SJSA1 (cell line): ENCODE data around the gene CDYL. TPM values are rescaled to one million over a fixed set of nuclear protein-coding genes. Genes with fewer than 3 reads are reported as not detected.
"Not testable (repeated sequence)": the region's sequence is repeated elsewhere in the genome, so short reads cannot be mapped to it uniquely, and the experiment has no call there.

Experiments used
- DNase-seq, 2 experiments: peaks; one replicate each; pipeline ENCODE4 v3.0.0-alpha.2; 2015 to 2020; ENCODE audit warnings: low spot score in 2 of 2, low read depth in 1 of 2
- H3K27ac ChIP-seq: fragments of 250-450 bp; sonication (Bioruptor Pico); 2 replicates; pipeline ENCODE4 v1.5.1; 2020; ENCODE audit warnings: mild to moderate bottlenecking, moderate library complexity
- H3K27me3 ChIP-seq: fragments of 250-450 bp; sonication (Bioruptor Pico); replicated peaks from 2 replicates; pipeline ENCODE4 v1.5.1; 2020; ENCODE audit warnings: mild to moderate bottlenecking, moderate library complexity
- H3K36me3 ChIP-seq: fragments of 250-450 bp; sonication (Bioruptor Pico); 2 replicates; pipeline ENCODE4 v1.5.1; 2020; ENCODE audit warnings: mild to moderate bottlenecking
- H3K4me1 ChIP-seq: fragments of 250-450 bp; sonication (Bioruptor Pico); replicated peaks from 2 replicates; pipeline ENCODE4 v1.6.1; 2021; ENCODE audit warnings: mild to moderate bottlenecking
- H3K4me3 ChIP-seq: fragments of 250-450 bp; sonication (Bioruptor Pico); 2 replicates; pipeline ENCODE4 v1.5.1; 2020; ENCODE audit warnings: mild to moderate bottlenecking
- H3K9me3 ChIP-seq: fragments of 250-450 bp; sonication (Bioruptor Pico); replicated peaks from 2 replicates; pipeline ENCODE4 v1.5.1; 2020; ENCODE audit warnings: mild to moderate bottlenecking
- total RNA-seq: library from RNA; depleted of rRNA; stranded (reverse); fragments of >200 nt; shearing (Covaris generic); gene quantifications from 2 replicates; pipeline ENCODE4 v1.2.3, GENCODE V29; 2014

Gene CDYL
- total RNA-seq, 1 experiment from 2014 or later: 36.1 TPM

DNA sequence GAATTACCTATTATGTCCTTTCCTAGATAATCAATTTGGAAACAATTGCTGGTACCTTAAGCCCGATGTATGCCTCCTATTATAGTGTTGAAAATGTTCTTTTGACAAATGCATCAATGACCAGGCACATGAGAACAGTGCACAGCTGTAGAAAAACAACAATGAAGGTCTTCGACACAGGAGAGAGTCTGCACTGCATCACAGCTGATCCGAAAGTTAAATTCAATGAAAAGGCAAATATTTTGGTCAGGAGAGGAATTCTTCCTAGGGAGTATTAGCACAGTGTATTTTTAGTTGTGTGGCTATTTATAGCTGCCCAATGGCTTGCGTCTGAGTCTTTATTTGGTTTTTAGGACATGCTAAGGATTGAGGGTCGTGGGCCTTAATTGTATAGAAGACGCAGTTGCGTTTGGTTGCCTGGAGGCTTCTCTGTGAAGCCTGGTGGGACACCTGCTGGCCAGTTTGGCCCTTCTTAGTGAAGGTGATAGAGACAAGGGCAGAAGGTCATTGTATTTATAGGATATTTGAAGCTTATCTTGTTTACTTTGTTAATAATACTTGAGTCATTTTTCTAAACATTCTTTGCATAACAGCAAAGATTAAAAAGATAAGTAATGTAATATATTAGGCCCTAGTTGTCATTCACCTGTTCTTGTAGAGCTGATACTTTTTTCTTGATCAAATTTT lies 72.3 kb downstream of the CDYL start:
- Histone ChIP-seq H3K27me3 (no peaks in the 10 kb centered on the region), H3K36me3 (no peaks in the 10 kb centered on the region)
- DNase-seq: no peak

DNA sequence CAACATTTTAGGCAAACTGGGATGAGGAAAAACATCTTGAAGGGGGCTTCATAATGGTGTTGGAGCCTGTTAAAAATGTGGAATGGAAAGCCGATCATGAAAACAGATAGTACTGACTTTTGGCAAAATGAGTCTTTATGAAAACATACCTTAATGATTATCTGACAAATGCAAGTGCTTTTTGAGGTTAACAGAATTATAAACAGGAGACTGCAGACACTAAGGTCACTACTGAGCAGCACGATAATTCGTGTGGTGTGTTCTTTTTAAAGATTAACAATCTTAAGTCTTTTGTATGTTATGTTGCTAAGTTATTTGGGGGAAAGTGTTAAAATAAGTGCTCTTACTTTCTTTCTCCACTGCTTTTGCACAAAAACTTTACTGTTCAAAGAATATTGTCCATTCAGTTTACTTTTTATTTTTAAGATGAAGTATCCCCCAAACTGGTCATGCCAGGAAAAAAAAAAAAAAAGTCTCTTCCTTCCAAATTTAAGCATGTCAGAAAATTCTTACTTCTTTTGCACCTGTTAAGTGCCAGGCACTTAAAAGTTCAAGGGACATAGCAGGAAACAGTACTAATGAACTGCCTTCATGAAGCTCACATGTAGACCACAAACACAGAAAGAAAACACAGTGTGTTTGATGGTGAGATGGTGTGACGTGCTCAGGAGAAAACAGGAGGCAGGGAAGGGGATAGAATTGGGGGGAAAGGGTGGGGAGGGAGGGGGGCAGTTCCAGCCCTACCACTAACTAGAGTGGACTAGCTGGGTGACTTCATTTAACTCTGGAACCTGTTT lies 73.2 kb downstream of the CDYL start:
- no peak for DNase-seq
- no peaks in the 10 kb centered on the region for H3K9me3 ChIP-seq
- H3K36me3 ChIP-seq: no peaks in the 10 kb centered on the region
- peaks cover 14% of the 10 kb centered on the region for H3K4me1 ChIP-seq
- no peak overlapping the region for H3K27ac ChIP-seq
- H3K4me3 ChIP-seq: no peak overlapping the region
- no peaks in the 10 kb centered on the region for H3K27me3 ChIP-seq

More for the DNA sequence above, 72.3 kb downstream of the CDYL start:
- Histone ChIP-seq H3K9me3 (no peaks in the 10 kb centered on the region), H3K27ac (no peak overlapping the region), H3K4me3 (no peak overlapping the region), H3K4me1 (peaks cover 8% of the 10 kb centered on the region)

DNA sequence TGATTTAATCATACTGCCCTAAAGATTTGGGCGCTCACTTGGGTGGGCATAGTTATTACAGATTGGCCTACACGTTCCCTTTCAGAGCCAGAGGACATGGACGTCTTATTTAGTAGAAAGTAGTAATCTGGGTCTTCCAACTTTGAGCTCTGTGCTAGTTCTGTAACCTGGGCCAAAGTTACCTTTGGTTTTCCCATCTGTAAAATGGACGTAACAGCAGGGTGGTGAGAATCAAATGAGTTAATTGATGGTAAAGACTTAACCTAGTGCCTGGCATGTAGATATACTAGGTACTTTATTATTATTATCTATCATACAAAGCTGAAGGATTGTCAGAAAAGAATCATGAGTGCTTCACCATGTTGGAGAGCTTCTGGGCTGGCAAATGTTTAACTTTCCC lies 74.8 kb downstream of the CDYL start:
- no peak for DNase-seq
- H3K4me1 ChIP-seq: peaks cover 14% of the 10 kb centered on the region

DNA sequence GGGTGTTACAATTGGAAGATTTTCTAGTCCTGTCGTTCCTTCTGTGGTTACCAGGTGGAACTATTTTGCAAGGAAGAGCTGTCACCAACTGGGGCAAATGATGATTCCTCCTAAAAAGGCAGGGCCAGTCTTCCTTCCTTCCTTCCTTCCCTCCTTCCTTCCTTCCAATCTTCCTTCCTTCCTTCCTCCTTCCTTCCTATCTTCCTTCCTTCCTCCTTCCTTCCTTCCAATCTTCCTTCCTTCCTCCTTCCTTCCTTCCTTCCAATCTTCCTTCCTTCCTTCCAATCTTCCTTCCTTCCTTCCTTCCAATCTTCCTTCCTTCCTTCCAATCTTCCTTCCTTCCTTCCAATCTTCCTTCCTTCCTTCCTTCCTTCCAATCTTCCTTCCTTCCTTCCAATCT lies 76.0 kb downstream of the CDYL start:
- not testable (repeated sequence) for H3K9me3 ChIP-seq, H3K27ac ChIP-seq, H3K27me3 ChIP-seq, H3K4me3 ChIP-seq, H3K36me3 ChIP-seq, DNase-seq
- H3K4me1 ChIP-seq: peaks cover 14% of the 10 kb centered on the region

More for the DNA sequence above, 74.8 kb downstream of the CDYL start:
- Histone ChIP-seq H3K27me3 (no peaks in the 10 kb centered on the region), H3K4me3 (no peak overlapping the region), H3K27ac (no peak overlapping the region), H3K9me3 (no peaks in the 10 kb centered on the region), H3K36me3 (no peaks in the 10 kb centered on the region)

DNA sequence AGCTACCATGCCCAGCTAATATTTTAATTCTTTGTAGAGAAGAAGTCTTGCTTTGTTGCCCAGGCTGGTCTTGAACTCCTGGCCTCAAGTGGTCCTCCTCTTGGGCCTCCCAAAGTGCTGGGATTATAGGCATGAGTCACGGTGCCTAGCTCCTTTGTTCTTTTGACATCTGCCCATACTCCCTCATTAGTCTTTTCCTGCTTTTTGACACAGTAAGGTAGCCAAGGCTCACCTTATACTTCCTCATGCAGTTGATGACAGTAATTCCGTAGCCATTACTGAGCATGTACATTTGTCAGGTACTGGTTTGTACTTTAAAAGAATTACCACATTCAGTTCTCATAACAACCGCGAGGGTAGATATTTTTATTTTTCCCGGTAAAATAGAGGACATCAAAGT lies 76.7 kb downstream of the CDYL start:
- Histone ChIP-seq H3K4me3 (no peak overlapping the region), H3K27me3 (no peaks in the 10 kb centered on the region), H3K36me3 (no peaks in the 10 kb centered on the region), H3K4me1 (peaks cover 14% of the 10 kb centered on the region), H3K27ac (no peak overlapping the region), H3K9me3 (no peaks in the 10 kb centered on the region)
- no peak for DNase-seq

DNA sequence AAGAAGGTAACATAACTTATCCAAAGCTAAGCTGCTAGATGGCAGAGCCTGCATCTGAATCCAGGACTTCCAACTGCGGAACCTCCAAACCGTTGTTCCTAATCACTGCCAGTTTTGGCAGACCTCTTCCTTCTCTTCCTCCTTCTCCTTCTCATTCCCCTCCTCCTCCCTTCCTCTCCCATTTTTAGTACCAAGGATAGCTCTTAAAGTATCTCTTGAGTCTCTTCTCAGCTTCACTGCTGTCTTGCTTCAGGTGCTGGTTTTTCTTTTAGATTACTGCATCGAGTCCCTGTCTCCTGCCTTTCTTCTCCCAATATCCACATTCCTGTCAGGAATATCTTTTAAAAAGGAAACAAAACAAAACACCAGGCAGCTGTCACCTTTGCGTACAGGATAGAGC lies 77.1 kb downstream of the CDYL start:
- H3K27me3 ChIP-seq: no peaks in the 10 kb centered on the region
- H3K9me3 ChIP-seq: no peaks in the 10 kb centered on the region
- no peak overlapping the region for H3K4me3 ChIP-seq
- no peak overlapping the region for H3K27ac ChIP-seq
- no peak for DNase-seq
- no peaks in the 10 kb centered on the region for H3K36me3 ChIP-seq
- peaks cover 13% of the 10 kb centered on the region for H3K4me1 ChIP-seq

DNA sequence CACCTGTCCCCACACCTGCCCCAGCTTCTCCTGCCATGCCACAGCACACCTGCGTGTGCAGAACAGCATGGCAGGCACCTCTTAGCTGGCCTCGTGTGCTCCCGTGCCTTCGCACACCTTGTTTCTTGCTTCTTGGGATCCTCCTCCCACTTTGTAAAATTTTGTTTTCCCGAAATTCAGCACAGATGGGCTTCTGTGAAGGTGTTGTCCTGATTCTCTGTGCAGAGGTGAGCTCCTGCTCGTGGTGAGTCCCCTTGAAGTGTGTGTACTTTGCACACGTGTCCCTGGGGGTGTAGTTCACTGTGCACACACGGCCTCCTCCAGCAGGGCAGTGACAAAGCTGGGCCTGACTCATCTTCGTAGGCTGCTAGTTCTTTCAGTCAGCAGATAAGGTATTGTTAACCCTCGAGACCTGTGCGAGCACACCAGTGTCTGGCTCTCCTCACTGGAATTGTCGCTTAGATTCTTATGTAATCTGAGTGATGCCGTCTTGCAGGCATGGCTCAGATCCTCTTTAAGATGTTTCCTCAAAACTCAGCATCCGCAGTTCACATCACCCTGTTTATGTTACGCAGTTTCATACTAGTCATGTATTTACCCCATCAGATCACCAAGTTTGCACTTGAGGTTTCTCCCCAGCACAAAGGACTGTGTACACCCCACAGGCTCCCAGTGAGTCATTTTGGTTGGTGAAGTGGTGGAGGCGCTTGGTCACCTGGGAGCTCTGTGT lies 77.7 kb downstream of the CDYL start:
- H3K27ac ChIP-seq: no peak overlapping the region
- H3K4me3 ChIP-seq: no peak overlapping the region
- no peaks in the 10 kb centered on the region for H3K36me3 ChIP-seq
- peaks cover 8% of the 10 kb centered on the region for H3K4me1 ChIP-seq
- DNase-seq: no peak
- no peaks in the 10 kb centered on the region for H3K9me3 ChIP-seq
- H3K27me3 ChIP-seq: no peaks in the 10 kb centered on the region

DNA sequence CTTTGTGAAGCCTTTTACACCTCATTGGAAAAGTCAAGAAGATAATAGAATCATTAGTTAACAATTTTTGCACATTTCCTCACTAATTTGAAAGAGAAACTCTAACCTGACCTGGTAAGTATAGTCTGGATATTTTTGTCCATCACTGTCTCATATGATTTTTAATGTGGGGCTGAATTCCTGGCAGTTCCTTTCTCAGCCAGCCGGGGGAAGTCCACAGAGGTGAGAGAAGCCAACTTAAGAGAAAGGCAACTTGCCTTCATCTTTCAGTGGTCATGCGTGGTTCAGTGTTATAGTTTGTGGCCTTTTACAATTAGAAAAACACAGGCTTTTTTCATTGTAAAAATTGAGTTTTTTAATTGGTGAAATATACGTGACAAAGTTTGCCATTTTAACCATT lies 80.6 kb downstream of the CDYL start:
- no peaks in the 10 kb centered on the region for H3K27me3 ChIP-seq
- H3K4me1 ChIP-seq: peaks cover 6% of the 10 kb centered on the region; the same call in 1 of the 2 replicates
- no peaks in the 10 kb centered on the region for H3K9me3 ChIP-seq
- no peaks in the 10 kb centered on the region for H3K36me3 ChIP-seq
- no peak overlapping the region for H3K27ac ChIP-seq
- H3K4me3 ChIP-seq: no peak overlapping the region
- no peak for DNase-seq

DNA sequence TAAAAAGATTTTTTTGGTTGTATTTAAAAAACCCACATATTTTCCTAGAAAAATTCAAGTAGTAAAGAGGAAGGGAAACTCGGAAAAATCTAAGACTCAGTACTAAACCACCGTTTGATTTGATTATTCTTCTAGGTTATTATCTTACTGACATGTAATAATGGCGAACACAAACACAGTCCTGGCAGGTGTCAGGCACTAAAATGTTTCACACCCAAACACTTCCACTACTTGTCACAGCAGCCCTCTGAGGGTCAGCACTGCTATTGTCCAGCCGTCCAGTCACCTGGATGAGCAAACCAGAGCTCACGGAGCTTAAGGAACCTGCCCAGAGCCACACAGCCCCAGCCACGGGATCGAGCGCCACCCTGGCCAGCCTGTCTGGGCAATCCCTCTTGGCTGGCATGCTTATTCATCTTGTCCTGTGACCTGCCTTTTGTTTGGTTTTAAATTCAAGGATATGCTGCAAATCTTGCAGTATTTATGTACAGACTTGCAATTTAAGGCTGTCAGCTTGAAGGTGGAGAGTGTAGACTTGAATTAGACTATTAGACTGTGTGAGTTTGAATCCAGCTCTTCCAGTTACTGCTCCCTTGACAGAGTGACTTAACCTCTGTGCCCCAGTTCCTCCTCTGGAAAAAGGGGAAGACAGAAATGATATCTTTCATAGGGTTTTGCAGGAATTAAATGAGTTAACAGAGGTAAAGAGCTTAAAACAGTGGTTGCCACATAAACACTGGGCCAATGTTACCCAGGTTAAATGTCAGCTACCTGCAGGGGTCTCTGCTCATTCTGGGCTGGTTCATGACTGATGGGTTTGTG lies 82.2 kb downstream of the CDYL start:
- no peaks in the 10 kb centered on the region for H3K36me3 ChIP-seq

DNA sequence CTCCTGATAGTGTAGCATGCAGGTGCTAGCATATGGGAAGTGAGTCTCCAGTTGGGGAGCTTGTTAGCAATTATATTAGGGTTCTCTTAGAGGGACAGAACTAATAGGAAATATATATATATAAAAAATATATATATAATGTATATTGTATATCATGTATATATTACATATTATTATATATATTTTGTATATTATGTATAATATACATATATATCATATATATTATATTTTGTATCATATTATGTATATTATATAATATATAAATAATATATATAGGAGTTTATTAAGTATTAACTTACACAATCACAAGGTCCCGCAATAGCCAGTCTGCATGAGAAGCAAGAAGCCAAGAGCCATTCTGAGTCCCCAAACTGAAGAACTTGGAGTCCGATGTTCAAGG lies 84.2 kb downstream of the CDYL start:
- Histone ChIP-seq H3K36me3 (peaks cover 4% of the 10 kb centered on the region; the same call in 1 of the 2 replicates), H3K27ac (no peak overlapping the region), H3K4me1 (no peaks in the 10 kb centered on the region), H3K27me3 (no peaks in the 10 kb centered on the region), H3K4me3 (no peak overlapping the region), H3K9me3 (no peaks in the 10 kb centered on the region)
- no peak for DNase-seq

More for the DNA sequence above, 82.2 kb downstream of the CDYL start:
- H3K4me1 ChIP-seq: peaks cover 6% of the 10 kb centered on the region; the same call in 1 of the 2 replicates
- no peak overlapping the region for H3K4me3 ChIP-seq
- H3K27me3 ChIP-seq: no peaks in the 10 kb centered on the region
- no peaks in the 10 kb centered on the region for H3K9me3 ChIP-seq
- H3K27ac ChIP-seq: no peak overlapping the region
- no peak for DNase-seq

DNA sequence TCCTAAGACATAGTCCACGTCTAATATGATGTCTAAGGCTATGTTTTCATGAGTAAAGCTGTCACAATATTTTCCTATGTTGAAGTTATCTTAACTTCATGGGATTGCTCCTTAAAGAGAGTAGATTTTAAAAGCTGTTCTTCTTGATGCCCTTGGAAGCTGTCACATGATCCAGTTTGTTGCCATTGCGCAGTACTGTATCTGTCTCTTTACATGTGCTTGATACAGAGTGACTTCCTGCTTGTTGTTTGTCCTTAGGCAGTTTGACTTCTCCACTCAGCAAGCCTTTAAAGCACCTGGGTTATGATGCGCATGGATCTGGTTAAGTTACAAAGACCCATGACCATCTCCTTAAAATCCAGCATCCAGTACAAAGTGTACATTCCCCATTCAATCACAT lies 85.4 kb downstream of the CDYL start:
- Histone ChIP-seq H3K27ac (no peak overlapping the region), H3K4me1 (no peaks in the 10 kb centered on the region), H3K9me3 (no peaks in the 10 kb centered on the region), H3K27me3 (no peaks in the 10 kb centered on the region), H3K36me3 (peaks cover 4% of the 10 kb centered on the region; the same call in 1 of the 2 replicates), H3K4me3 (no peak overlapping the region)
- DNase-seq: no peak

DNA sequence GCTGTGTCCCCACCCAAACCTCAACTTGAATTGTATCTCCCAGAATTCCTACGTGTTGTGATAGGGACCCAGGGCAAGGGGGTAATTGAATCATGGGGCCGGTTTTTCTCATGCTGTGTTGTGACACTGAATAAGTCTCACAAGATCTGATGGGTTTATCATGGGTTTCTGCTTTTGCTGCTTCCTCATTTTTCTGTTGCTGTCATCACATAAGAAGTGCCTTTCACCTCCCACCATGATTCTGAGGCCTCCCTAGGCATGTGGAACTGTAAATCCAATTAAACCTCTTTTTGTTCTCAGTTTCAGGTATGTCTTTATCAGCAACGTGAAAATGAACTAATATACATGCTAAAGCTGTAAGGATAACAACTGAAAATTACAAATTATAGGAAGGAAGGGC lies 88.3 kb downstream of the CDYL start:
- H3K27me3 ChIP-seq: no peaks in the 10 kb centered on the region
- H3K9me3 ChIP-seq: no peaks in the 10 kb centered on the region
- H3K4me3 ChIP-seq: no peak overlapping the region
- no peaks in the 10 kb centered on the region for H3K4me1 ChIP-seq
- H3K36me3 ChIP-seq: peaks cover 4% of the 10 kb centered on the region; the same call in 1 of the 2 replicates
- DNase-seq: no peak
- H3K27ac ChIP-seq: no peak overlapping the region

DNA sequence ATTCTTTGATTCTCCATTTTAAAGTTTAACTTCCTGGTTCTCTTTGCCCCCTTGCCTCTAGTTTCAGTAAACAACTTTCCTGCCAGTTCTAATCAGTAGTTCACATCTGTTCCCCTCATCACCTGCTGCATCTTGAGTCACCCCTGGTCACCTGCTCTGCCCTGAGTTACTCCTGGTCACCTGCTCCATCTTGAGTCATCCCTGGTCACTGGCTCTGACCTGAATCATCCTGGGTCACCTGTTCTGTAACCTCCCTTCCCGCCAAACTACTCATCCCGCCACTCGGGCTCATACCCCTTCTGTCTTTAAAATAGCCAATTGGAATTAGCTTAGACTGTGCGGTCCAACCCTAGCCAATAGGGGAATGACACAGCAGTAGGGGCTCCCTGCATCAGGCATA lies 88.8 kb downstream of the CDYL start:
- H3K4me1 ChIP-seq, H3K9me3 ChIP-seq, H3K27ac ChIP-seq, H3K27me3 ChIP-seq, DNase-seq, H3K36me3 ChIP-seq, H3K4me3 ChIP-seq: not testable (repeated sequence)
